ENCODE measurements around the gene PIPOX. TPM values are rescaled to one million over a fixed set of nuclear protein-coding genes. Genes with fewer than 3 reads are reported as not detected.

The PIPOX gene
- total and polyA plus RNA-seq, 9 of the 15 experiments (the other 6 are each of a cell fraction or from before 2014, with no cell fraction given) = 0.15 to 2.2 (median 0.58) TPM; not detected in 2

GRCh38 chr17:29084541-29085146, 41.7 kb downstream of the PIPOX start:
- Histone ChIP-seq H3K4me1 (replicated peaks in 1 of 2; ENCODE audit: control insufficient read depth in 2 of 2, insufficient read depth in 2 of 2, low read length in 2 of 2) (no peaks in the 10 kb centered on the region), H3K9me3 (replicated peaks; ENCODE audit: control insufficient read depth, insufficient read depth, low read depth, low read length) (no peaks in the 10 kb centered on the region), H4K20me1 (replicated peaks; ENCODE audit: control insufficient read depth, insufficient read depth, low read length) (peaks cover 3% of the 10 kb centered on the region; the same call in 1 of the 2 replicates), H3K27ac (ENCODE audit: extremely low read depth, low read depth, low read length) (no peak overlapping the region), H3K9me1 (ENCODE audit: control insufficient read depth, insufficient read depth, low read length) (peaks cover 2% of the 10 kb centered on the region), H3K27me3 (ENCODE audit: control insufficient read depth in 2 of 2, insufficient read depth in 2 of 2, low read length in 2 of 2) (no peaks in the 10 kb centered on the region), H3K4me3 (no peak overlapping the region), H3K9ac (ENCODE audit: insufficient read depth in 1 of 2, low read depth in 2 of 2, low read length in 2 of 2) (no peak overlapping the region), H3K79me2 (ENCODE audit: control insufficient read depth, insufficient read depth, low read length) (no peaks in the 10 kb centered on the region), H3K36me3 (ENCODE audit: control insufficient read depth, insufficient read depth, low read length) (peaks cover 74% of the 10 kb centered on the region; the same call in 2 of the 3 replicates), H2AFZ (ENCODE audit: low read depth, low read length) (no peak overlapping the region), H3K4me2 (ENCODE audit: insufficient read depth, low read length) (no peak overlapping the region)
- ATAC-seq (no peak), DNase-seq (ENCODE audit: extremely low read depth in 1 of 4, low spot score in 3 of 4) (no peak), FAIRE-seq (no peak)
- ChIA-PET POLR2A (interaction anchor here (0.6 to 1.8 kb wide), 5 partner anchors 14 to 616 kb away, joined by 3 to 5 read pairs (median 4); no protein-coding TSS in a partner anchor), CTCF (ENCODE audit: low intra/inter-chr PET ratio) (no interaction called here)
- WGBS (ENCODE audit: insufficient coverage, low coverage, missing lambda C conversion rate) = 91% methylated on average over 21 of the region's 21 CpGs
- intact Hi-C loops (cut with micrococcal nuclease) (no loop called here), in situ Hi-C loops (cut with MboI) (no loop called here)
- TF ChIP-seq PCBP2 (IDR thresholded peaks at IDR 0.05; ENCODE audit: low read depth, low read length, poor library complexity, severe bottlenecking) = no peak
- TF ChIP-seq CBX1 (IDR thresholded peaks at IDR 0.05; ENCODE audit: low read depth) = no peak
- TF ChIP-seq GATAD2A (IDR thresholded peaks at IDR 0.05) = no peak
- TF ChIP-seq SMARCC2 (IDR thresholded peaks at IDR 0.05; ENCODE audit: low read depth) = no peak
- no peak for TF ChIP-seq GTF2F1 (IDR thresholded peaks at IDR 0.05; ENCODE audit: low read depth, low read length)
- TF ChIP-seq RBBP5 (IDR thresholded peaks at IDR 0.05; ENCODE audit: borderline replicate concordance, insufficient read depth, low read length, poor library complexity, severe bottlenecking) = no peak
- TF ChIP-seq SP2 (IDR thresholded peaks at IDR 0.05; ENCODE audit: extremely low read depth, low read depth, low read length, poor library complexity, severe bottlenecking) = no peak
- TF ChIP-seq CBX3 (IDR thresholded peaks at IDR 0.05; ENCODE audit: borderline replicate concordance in 1 of 2, low read length in 2 of 2) = no peak
- TF ChIP-seq TRIM25 (IDR thresholded peaks at IDR 0.05; ENCODE audit: borderline replicate concordance) = no peak
- no peak for TF ChIP-seq ZNF507 (tag; conservative IDR thresholded peaks at IDR 0.05)
- TF ChIP-seq NR2F6 (CRISPR knock-in tag; IDR thresholded peaks at IDR 0.05) = no peak
- no peak for TF ChIP-seq MTA1 (IDR thresholded peaks at IDR 0.05; ENCODE audit: borderline replicate concordance)
- no peak for TF ChIP-seq ZNF398 (CRISPR knock-in tag; IDR thresholded peaks at IDR 0.05)
- no TSS peak for BruUV-seq (replicated peaks)

All from K562 (cell line).